Neural cell (in vitro differentiated cells): ENCODE measurements around the gene HS3ST6.

Experiments used
- CTCF ChIP-seq: fragments of 450-650 bp; IDR thresholded peaks from 2 replicates; pipeline ENCODE4 v1.5.1; 2014; ENCODE audit warnings: antibody characterized with exemption, mild to moderate bottlenecking, moderate library complexity; ENCODE audit not compliant: poor library complexity, severe bottlenecking
- POLR2AphosphoS5 ChIP-seq: IDR thresholded peaks from 2 replicates; pipeline ENCODE4 v1.6.1; 2012
- RAD21 ChIP-seq: fragments of 450-650 bp; conservative IDR thresholded peaks from 2 replicates; pipeline ENCODE4 v1.6.1; 2014; ENCODE audit warnings: antibody characterized with exemption, mild to moderate bottlenecking, moderate library complexity
- REST ChIP-seq: IDR thresholded peaks from 2 replicates; pipeline ENCODE4 v1.6.1; 2012; ENCODE audit warnings: borderline replicate concordance
- SMC3 ChIP-seq: fragments of 450-650 bp; conservative IDR thresholded peaks from 2 replicates; pipeline ENCODE4 v1.6.1; 2014; ENCODE audit warnings: antibody characterized with exemption, mild to moderate bottlenecking, moderate library complexity; ENCODE audit not compliant: poor library complexity
- TAF1 ChIP-seq: IDR thresholded peaks from 2 replicates; pipeline ENCODE4 v1.6.1; 2012; ENCODE audit warnings: low read depth

- TF ChIP-seq REST (no peak), CTCF (no peak), RAD21 (no peak), TAF1 (no peak), POLR2AphosphoS5 (no peak), SMC3 (no peak)
These were observed 14.1 kb upstream of the HS3ST6 start for GRCh38 chr16:1932050-1933028.
